OCI-LY3 (cell line): ENCODE data around the gene SUPT3H.

Experiments used
- H2AFZ ChIP-seq: fragments of 200-600, 300-600 bp; shearing (Covaris generic); 2 replicates; pipeline ENCODE4 v1.6.0; 2014; ENCODE audit warnings: antibody characterized with exemption, low read depth, low read length
- H3K27ac ChIP-seq: fragments of 200-600, 300-600 bp; sonication (generic); 2 replicates; pipeline ENCODE4 v1.5.1; 2014; ENCODE audit warnings: mild to moderate bottlenecking, low read length, moderate library complexity, mixed read lengths
- H3K27me3 ChIP-seq: fragments of 200-600, 300-600 bp; sonication (generic); 2 replicates; pipeline ENCODE4 v1.6.1; 2014; ENCODE audit warnings: low read depth, low read length, mixed read lengths
- H3K36me3 ChIP-seq: fragments of 200-600, 300-600 bp; sonication (generic); replicated peaks from 2 replicates; pipeline ENCODE3; 2014; ENCODE audit warnings: low read depth, low read length, mixed read lengths
- H3K4me1 ChIP-seq: fragments of 300-600, 200-600 bp; sonication (generic); 2 replicates; pipeline ENCODE4 v1.6.1; 2014; ENCODE audit warnings: low read length, mixed read lengths
- H3K4me2 ChIP-seq: fragments of 200-600, 300-600 bp; sonication (generic); 2 replicates; pipeline ENCODE4 v1.6.1; 2014; ENCODE audit warnings: low read length, mixed read lengths
- H3K4me3 ChIP-seq: fragments of 300-600, 200-600 bp; sonication (generic); 2 replicates; pipeline ENCODE4 v1.5.1; 2014; ENCODE audit warnings: antibody characterized with exemption, mild to moderate bottlenecking, low read length, moderate library complexity
- H3K79me2 ChIP-seq: fragments of 300-600, 200-600 bp; shearing (Covaris generic); 2 replicates; pipeline ENCODE4 v1.6.1; 2014; ENCODE audit warnings: mild to moderate bottlenecking, low read length, mixed read lengths
- H3K9ac ChIP-seq: fragments of 300-600, 200-600 bp; shearing (Covaris generic); 2 replicates; pipeline ENCODE4 v1.6.0; 2014; ENCODE audit warnings: mild to moderate bottlenecking, low read length, moderate library complexity
- H3K9me3 ChIP-seq: fragments of 200-600, 300-600 bp; shearing (Covaris generic); 2 replicates; pipeline ENCODE4 v1.6.1; 2014; ENCODE audit warnings: low read length, mixed read lengths; ENCODE audit not compliant: insufficient read depth
- H4K20me1 ChIP-seq: fragments of 200-600, 300-600 bp; sonication (generic); 2 replicates; pipeline ENCODE4 v1.6.1; 2016; ENCODE audit warnings: low read length, mixed read lengths; ENCODE audit not compliant: insufficient read depth
- EZH2phosphoT487 ChIP-seq: fragments of 200-600 bp; shearing (Covaris generic); IDR thresholded peaks from 2 replicates; pipeline ENCODE4 v1.6.1; 2018; ENCODE audit warnings: antibody characterized with exemption, mixed run types, low read depth
- TF ChIP-seq, protein P1 (sequence below): fragments of 200-600, 300-600 bp; sonication (generic); IDR thresholded peaks from 2 replicates; pipeline ENCODE4 v1.5.1; 2014; ENCODE audit warnings: antibody characterized with exemption, low read length, low read depth

SUPT3H gene

DNA sequence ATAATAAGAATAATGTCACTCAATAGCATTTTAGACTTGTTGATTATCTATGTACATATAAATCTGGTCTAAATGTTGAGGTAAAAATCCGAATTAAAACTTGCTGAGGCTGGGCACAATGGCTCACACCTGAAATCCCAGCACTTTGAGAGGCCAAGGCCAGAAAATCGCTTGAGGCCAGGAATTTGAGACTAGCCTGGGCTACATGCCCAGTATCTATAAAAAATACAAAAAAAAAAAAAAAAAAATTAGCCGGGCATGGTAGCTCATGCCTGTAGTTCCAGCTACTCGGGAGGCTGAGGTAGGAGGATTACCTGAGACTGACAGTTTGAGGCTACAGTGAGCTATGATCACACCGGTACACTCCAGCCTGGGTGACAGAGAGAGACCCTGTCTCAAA, 34.2 kb upstream of the SUPT3H start:
- H4K20me1 ChIP-seq = no peaks in the 10 kb centered on the region
- no peak overlapping the region for H3K4me3 ChIP-seq
- no peak overlapping the region for H3K27ac ChIP-seq
- no peak overlapping the region for H2AFZ ChIP-seq
- no peaks in the 10 kb centered on the region for H3K9me3 ChIP-seq
- peaks cover 40% of the 10 kb centered on the region for H3K27me3 ChIP-seq
- TF ChIP-seq, protein P1, sequence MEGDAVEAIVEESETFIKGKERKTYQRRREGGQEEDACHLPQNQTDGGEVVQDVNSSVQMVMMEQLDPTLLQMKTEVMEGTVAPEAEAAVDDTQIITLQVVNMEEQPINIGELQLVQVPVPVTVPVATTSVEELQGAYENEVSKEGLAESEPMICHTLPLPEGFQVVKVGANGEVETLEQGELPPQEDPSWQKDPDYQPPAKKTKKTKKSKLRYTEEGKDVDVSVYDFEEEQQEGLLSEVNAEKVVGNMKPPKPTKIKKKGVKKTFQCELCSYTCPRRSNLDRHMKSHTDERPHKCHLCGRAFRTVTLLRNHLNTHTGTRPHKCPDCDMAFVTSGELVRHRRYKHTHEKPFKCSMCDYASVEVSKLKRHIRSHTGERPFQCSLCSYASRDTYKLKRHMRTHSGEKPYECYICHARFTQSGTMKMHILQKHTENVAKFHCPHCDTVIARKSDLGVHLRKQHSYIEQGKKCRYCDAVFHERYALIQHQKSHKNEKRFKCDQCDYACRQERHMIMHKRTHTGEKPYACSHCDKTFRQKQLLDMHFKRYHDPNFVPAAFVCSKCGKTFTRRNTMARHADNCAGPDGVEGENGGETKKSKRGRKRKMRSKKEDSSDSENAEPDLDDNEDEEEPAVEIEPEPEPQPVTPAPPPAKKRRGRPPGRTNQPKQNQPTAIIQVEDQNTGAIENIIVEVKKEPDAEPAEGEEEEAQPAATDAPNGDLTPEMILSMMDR = no peak
- TF ChIP-seq EZH2phosphoT487 = no peak
- no peaks in the 10 kb centered on the region for H3K79me2 ChIP-seq
- H3K4me2 ChIP-seq = no peak overlapping the region
- no peak overlapping the region for H3K9ac ChIP-seq
- peaks cover 21% of the 10 kb centered on the region for H3K4me1 ChIP-seq
- no peaks in the 10 kb centered on the region for H3K36me3 ChIP-seq

DNA sequence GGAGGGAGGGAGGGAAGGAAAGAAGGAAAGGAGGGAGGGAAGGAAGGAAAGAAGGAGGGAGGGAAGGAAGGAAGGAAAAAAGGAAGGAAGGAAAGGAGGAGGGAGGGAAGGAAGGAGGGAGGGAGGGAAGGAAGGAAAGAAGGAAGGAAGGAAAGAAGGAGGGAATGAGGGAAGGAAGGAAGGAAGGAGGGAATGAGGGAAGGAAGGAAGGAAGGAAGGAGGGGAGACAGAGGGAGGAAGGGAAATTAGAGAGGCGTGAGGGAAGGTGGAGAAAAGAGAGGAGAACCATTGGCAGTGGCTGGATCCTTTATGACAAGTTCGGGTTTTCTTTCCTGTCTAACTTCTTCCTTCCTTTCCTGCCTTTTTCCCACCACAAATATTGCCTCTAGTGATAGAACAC, 22.3 kb upstream of the SUPT3H start:
- Histone ChIP-seq H3K79me2 (no peaks in the 10 kb centered on the region), H3K27me3 (peaks cover 23% of the 10 kb centered on the region), H3K4me1 (no peaks in the 10 kb centered on the region), H3K9ac (no peak overlapping the region), H3K36me3 (no peaks in the 10 kb centered on the region), H3K4me2 (no peak overlapping the region), H3K4me3 (no peak overlapping the region), H4K20me1 (no peaks in the 10 kb centered on the region), H3K27ac (no peak overlapping the region), H3K9me3 (no peaks in the 10 kb centered on the region), H2AFZ (no peak overlapping the region)
- no peak for TF ChIP-seq EZH2phosphoT487
- TF ChIP-seq, protein P1 = no peak

DNA sequence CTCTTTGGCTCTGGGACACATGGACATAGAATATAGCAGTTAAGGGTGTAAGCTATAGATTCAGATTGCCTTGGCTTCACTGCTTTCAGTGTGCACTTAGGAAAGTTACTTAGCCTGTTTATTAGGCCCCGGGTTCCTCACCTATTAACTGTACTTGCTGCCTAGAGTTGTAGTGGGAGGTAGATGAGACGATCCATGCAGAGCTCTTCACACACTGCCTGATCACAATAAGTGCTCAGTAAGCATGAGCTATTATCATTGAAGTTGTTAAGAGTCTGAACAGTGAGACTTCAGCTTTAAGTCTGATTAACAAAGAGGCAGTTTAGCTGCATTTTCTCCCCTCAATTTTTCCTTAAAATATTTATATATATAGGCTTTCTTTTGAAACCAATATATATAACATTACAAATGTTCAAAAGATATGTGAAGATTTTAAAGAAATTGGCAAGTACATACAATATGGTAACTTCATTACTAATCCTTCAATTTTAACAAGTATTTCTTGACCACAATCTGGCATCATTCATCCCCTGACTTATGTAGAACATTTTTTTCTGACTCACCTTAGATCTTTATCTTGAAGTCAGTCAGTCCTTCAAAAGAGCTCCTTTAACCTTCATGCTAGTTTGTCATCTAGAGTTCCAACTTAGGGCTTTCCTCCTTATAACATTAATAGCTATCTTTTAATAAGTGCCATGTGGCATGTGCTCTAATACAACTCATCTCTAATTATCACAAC, 20.5 kb upstream of the SUPT3H start:
- H3K4me3 ChIP-seq = no peak overlapping the region
- no peak overlapping the region for H3K9ac ChIP-seq
- H2AFZ ChIP-seq = no peak overlapping the region
- TF ChIP-seq, protein P1 = no peak
- TF ChIP-seq EZH2phosphoT487 = no peak
- no peak overlapping the region for H3K4me2 ChIP-seq
- H4K20me1 ChIP-seq = no peaks in the 10 kb centered on the region
- H3K36me3 ChIP-seq = no peaks in the 10 kb centered on the region
- H3K79me2 ChIP-seq = no peaks in the 10 kb centered on the region
- peaks cover 23% of the 10 kb centered on the region for H3K27me3 ChIP-seq
- no peaks in the 10 kb centered on the region for H3K9me3 ChIP-seq
- no peak overlapping the region for H3K27ac ChIP-seq
- H3K4me1 ChIP-seq = no peaks in the 10 kb centered on the region

DNA sequence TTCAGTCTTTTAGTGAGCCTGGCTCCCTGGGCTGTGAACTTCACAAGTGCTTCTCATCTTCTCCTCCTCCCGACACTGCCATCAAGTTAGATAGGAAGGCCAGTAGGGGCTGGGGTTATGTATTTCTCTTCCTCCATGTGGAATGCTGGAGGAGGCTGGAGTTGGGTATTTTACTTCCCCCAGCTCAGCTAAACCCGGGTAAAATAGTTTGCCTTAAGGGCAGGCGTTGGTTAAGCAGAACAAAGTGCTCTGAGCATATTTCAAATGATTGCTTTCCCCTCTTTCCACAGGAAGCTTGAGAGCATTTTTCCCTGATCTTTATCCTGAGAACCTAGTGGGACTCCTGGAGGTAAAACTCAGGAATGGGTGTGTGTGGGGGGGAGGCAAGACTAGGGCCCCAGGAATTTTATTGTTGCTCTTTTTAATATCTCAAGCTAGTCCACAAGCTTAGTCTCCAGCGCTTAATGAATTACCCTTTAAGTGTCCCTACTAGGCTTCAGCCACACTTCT, 16.9 kb upstream of the SUPT3H start:
- H3K4me2 ChIP-seq = no peak overlapping the region
- no peaks in the 10 kb centered on the region for H4K20me1 ChIP-seq
- no peaks in the 10 kb centered on the region; the same call in 1 of the 2 replicates for H3K9me3 ChIP-seq
- H3K36me3 ChIP-seq = no peaks in the 10 kb centered on the region
- no peak overlapping the region for H3K4me3 ChIP-seq
- no peak for TF ChIP-seq EZH2phosphoT487
- TF ChIP-seq, protein P1 = no peak
- no peak overlapping the region for H2AFZ ChIP-seq
- no peak overlapping the region for H3K27ac ChIP-seq
- H3K79me2 ChIP-seq = no peaks in the 10 kb centered on the region
- H3K9ac ChIP-seq = no peak overlapping the region
- no peaks in the 10 kb centered on the region for H3K4me1 ChIP-seq
- H3K27me3 ChIP-seq = 0 out of 2 replicates have a peak, but pooled peaks cover 3% of the 10 kb centered on the region
